ENCODE measurements around the gene BCAS3.

- TF ChIP-seq CTCF (IDR thresholded peaks at IDR 0.05): no peak
- no peak for TF ChIP-seq EZH2 (IDR thresholded peaks at IDR 0.05; ENCODE audit: borderline replicate concordance, insufficient read depth, low read depth, low read length, poor library complexity, severe bottlenecking)
Measured at GRCh38 chr17:60896996-60897395, 219.3 kb downstream of the BCAS3 start.
